ENCODE data around the gene FOXL3.
"Not testable (repeated sequence)": the region's sequence is repeated elsewhere in the genome, so short reads cannot be mapped to it uniquely, and the experiment has no call there.

The FOXL3 gene

GRCh38 chr7:335358-336148 lies 45.6 kb downstream of the FOXL3 start:
- in situ Hi-C loops (cut with MboI; ENCODE audit: low sequenced_read_pairs): no loop called here

- in situ Hi-C loops (cut with MboI; ENCODE audit: low sequenced_read_pairs): not testable (repeated sequence)
Observed at GRCh38 chr7:336149-336533, 46.2 kb downstream of the FOXL3 start.

- in situ Hi-C loops (cut with MboI; ENCODE audit: low sequenced_read_pairs): no loop called here
Observed at GRCh38 chr7:336810-337566, 47.0 kb downstream of the FOXL3 start.

GRCh38 chr7:337567-337951 lies 47.6 kb downstream of the FOXL3 start:
- in situ Hi-C loops (cut with MboI; ENCODE audit: low sequenced_read_pairs): no loop called here

GRCh38 chr7:338295-339061 lies 48.5 kb downstream of the FOXL3 start:
- in situ Hi-C loops (cut with MboI; ENCODE audit: low sequenced_read_pairs): no loop called here

GRCh38 chr7:339062-339342 lies 49.0 kb downstream of the FOXL3 start:
- in situ Hi-C loops (cut with MboI; ENCODE audit: low sequenced_read_pairs): no loop called here

GRCh38 chr7:339696-340095 lies 49.7 kb downstream of the FOXL3 start:
- in situ Hi-C loops (cut with MboI; ENCODE audit: low sequenced_read_pairs): no loop called here

- in situ Hi-C loops (cut with MboI; ENCODE audit: low sequenced_read_pairs): no loop called here
Observed at GRCh38 chr7:340200-340937, 50.4 kb downstream of the FOXL3 start.

Data from hTERT RPE-1 (cell line).